Right renal pelvis (tissue), 4 donors: ENCODE results near the gene PRR7. TPM values are rescaled to one million over a fixed set of nuclear protein-coding genes. Genes with fewer than 3 reads are reported as not detected.

Experiments
- DNase-seq, 4 donors: peaks; one replicate each; pipeline ENCODE4 v3.0.0-alpha.2; 2013; ENCODE audit warnings: low read depth in 4 of 4, low spot score in 3 of 4, missing footprints in 1 of 4
- polyA plus RNA-seq, 4 donors: library from polyadenylated mRNA; unstranded; fragments of 120-200 nt; gene quantifications; one replicate each; pipeline ENCODE4 v1.2.1, GENCODE V29; 2013; ENCODE audit not compliant: insufficient read length in 4 of 4

The PRR7 gene
- polyA plus RNA-seq, 4 donors: 0.83 to 3.8 (median 1.2) TPM

DNA sequence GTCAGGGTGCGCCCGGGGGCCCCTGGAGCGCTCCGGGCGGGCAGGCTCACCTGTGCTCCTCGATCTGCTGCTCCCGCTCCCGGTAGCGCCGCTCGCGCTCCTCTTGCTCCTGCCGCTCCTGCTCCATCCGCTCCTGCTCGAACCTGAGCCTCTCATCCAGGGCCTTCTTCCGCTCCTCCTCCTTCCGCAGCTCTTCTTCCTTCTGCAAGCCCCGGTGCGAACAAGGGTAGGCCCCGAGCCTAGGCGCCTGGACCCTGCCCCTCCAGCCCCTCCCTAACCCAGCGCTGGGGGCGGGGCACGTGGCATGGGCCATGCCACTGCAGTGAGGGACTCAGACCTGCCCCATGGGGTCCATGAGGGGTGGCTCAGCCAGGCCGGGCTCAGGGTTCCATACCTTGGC lies 20.2 kb downstream of the PRR7 start:
- DNase-seq: no peak

DNA sequence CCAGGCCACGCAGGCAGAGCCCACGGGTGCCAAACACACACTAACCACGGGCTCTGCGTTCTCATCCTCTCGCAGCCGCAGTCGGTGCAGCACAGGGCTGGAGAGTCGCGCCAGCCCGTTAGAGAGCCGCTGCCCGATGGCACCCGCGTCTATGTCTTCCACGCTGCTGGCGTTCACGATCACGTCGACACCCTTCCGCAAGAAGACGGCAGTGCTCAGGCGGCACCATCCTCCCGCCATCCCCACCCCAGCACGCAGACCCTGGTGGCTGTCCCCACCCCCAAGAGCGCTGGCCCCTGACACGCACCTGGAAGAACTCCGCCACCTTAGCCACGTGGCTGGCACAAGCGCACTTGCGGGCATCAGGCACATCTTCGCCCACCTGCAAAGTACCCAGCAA lies 20.8 kb downstream of the PRR7 start:
- DNase-seq: no peak

DNA sequence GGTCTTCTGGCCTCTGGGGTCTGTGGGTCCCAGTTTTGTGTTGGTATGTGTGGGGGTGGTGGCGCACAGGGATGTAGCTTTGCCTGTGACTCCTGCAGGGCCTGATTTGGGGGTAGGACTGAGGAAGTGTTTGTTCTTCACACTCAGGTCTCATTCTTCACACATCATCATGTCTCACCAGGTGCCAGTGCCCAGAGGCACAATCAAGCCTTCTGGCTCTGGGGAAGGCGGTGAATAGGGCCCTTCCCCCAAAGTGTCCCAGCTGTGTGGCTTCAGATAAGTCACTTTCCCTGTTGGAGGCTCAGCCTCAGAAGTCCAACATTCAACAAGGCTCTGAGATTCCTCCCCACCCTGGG lies 21.7 kb downstream of the PRR7 start:
- DNase-seq: no peak

DNA sequence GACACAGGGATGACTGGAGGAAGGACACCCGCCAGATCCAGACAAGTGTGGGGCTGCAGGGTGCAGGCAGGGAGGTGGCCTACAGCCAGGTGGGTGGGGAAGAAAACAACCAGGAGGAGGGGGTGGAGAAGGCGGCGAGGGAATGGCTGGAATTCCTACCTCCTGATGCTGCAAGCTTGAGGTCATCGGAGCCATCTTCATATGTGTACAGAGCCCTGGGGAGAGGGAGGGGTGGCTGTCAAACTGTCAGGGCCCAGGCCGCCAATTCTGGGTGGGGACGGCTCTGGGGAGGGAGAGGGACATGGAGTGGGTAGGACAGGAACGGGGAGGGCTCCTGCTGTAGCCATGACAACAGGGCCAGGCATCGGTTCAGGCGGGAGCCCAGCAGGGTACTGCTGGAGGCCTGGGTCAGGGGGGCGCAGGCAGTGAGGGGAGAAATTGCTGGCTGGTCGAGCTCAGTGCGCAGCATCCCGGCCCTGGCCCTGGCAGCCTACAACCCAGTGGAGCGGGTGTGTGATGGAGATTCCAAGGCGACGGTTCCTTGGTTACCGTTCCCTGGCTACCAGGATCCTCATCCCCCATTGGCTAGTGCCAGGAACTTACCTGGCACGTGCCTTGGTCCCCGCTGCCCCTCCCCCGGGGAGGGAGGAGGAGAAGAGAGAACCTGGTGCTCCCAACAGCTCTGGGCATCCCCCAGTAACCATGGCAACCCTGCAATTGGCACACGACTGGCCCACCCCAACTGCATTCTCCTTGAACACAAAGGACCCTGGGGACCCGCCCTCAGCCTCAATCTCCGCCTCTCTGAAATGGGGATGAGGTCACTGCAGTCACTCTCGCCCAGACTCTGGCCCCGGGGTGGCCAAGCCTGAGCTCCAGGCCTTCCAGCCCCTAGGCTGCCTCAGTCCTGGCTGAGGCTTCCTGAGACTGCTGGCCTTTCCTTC lies 22.3 kb downstream of the PRR7 start:
- DNase-seq: no peak

DNA sequence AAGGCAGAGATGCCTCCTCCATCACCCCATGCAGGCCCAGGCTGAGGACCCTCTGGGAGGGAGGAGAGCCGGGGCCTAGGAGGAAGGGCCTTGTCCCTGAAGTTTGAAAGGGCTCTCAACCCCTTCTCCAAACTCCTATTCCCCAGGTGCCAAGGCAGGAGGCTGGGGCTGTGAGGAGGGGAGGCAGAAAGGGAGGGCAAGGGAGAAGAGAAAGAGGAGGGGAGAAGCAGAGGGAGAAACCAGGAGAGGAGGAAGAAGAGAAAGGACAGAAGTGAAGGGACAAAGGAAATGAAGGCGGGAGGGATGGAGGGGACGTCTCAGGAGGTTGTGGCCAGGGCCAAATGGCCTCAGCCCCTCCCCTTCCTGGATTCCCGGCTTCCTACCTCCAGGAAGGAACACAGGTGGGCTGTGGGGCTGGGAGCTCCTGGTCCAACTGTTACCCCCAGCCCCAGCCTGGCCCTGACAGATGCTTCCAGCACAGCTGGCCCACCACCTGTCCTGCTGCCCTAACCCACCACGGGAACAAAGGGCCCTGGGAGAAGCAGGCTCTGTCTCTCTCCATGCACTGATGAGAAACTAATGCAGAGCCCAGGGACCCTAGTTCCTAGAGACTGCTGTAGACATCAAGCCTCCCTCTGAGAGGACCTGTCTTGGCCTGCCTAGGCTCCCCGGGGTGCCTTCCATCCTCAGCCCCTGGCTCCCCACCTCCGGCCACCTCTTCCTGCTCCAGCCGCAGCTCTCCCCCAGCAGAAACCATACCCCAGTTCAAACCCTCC lies 23.3 kb downstream of the PRR7 start:
- no peak for DNase-seq

DNA sequence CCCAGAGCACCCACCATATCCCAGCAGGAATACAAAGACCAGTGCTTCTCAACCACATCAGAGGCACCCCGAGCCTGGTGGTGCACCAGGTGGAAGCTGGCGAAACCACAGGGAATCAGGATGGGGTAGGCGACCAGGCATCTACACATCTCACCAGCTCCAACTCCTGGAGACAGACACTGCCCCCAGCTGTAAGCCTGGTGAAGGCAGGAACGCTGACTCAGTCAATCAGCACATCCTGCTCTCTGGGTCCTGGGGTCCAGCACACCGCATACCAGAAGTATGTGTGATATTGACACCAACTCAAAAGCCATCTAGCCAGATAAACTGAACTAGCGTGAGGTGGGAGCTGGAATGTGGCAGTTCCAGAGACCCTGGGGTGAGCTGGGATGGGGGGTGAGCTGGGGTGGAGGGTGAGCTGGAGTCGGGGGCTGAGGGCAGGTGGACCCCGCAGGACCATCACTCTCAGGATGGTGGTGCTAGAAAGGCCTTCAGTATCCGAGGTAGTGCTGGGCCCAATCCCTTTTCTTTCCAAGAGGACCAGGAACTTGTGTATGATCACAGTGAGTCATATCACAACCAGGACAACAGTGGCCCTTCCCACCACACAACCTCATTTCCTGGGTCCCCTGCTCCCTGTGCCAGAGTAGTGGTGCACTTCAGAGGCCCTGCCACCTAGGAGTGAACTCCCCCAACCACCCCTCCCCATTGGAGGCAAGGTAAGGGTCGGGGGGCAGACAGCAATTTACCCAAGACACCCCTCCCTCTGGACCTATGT lies 24.3 kb downstream of the PRR7 start:
- no peak for DNase-seq

DNA sequence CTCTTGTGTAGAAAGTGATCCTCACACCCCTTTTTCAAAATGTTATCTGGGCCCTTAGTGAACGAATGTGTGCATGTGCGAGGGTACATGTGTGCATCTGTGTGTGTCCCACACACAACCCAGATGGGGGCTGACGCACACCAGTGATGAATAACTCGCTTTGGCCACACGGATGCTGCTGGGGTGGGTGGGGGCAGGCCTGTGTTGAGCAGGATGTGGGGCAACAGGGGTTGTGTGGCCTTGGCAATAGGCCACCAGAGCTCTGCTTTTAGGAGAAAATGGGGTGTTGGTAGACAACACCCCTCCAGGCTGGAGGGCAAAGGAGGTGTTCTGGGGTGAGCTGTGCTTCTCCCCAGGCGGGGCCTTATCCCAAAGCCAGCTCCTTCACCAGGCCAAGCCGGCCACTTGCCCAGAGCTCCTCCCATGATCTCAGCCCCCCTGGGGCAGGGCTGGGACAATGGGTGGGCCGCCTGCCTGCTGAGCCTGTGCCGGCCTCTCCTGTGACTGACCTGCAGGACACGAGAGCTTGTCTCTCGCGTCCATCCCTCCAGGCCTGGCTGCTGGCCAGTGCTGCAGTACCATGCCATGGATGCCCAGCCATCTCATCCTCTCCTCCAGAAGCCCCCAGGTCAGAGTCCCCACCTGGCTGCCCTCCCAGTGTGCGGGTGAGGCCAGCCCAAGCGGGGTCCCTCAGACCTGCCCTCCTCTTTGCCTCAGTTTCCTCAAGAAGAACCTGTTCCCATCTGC lies 25.2 kb downstream of the PRR7 start:
- no peak for DNase-seq

DNA sequence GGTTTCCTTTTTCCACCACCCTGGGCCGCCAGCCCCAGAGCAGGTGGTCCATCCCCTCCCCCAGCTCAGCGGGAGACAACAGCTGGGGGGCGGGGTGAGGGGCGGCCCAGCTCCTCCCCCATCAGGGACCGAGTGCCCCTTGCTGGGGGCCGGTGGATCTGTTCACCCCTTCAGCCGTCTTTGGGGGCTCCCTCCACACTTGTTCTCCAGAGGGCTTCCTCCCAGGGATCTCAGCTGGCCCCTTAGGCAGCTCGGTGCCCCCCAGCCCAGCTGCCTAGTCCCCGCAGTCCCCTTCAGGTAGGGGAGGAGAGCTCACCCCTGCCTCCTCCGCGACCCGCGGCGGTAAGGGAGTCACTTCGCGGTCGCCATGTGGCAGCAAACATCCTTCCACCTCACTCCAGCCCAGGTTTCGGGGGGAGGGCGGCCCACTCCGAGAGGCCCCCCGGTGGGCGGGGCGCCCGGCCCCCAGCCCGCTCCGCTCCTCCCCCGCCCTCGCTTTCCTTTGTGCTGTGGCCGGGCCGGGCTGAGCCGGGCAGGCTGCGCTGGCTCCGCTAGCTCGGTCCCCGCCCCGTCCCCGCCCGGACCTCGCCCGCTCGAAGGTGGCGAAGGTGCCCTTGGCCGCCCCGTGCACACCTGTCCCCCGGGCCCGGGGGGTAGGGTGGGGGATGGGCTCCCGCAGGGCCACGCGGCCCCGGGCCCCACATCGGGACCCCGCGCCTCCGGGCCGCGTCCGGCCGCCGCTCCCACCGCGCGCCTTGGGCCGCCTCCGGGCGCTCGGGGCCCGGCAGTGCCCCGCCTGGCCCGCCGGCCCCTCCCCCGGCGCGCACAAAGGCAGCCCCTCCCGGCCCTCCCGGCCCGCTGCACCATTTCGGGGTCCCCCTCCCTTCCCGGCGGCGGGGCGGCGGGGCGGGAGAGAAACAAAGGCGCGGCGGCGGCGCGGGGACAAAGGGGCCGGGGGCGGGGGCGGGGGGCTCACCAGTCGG lies 26.1 kb downstream of the PRR7 start:
- DNase-seq: no peak

DNA sequence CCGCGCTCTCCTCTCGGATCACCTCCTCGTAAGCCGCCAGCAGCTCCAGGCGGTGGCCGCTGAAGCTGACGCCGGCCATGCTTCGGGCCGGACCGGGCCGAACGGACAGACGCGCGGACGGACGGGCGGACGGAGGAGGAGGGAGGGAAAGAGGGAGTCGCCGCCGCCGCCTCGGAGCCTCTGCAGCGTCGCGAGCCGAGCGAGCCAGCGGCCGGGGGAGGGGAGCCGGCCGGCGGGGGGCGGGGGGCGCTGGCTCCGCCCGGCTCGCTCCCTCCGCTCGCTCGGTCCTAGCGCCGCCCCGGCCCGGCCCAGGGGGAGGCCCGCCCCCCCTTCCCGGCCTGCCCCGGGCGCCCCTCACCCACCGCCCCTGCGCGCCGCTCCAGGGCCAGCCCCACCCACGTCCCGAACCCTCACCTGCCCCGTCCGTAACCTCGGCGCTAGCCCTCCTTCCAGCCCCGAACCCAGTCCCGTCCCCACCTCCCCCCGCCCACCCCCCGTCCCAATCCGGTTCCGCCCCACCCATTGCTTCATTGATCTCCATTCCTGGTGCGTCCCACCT lies 26.9 kb downstream of the PRR7 start, which contains the start of gene DBN1:
TSS of gene DBN1 (minus strand) at position 192 of the 559 bp plus-strand sequence. CDS start at position 79, 113 bp downstream.
- peak in 1 of 4 donors; percentile 58 for DNase-seq

DNA sequence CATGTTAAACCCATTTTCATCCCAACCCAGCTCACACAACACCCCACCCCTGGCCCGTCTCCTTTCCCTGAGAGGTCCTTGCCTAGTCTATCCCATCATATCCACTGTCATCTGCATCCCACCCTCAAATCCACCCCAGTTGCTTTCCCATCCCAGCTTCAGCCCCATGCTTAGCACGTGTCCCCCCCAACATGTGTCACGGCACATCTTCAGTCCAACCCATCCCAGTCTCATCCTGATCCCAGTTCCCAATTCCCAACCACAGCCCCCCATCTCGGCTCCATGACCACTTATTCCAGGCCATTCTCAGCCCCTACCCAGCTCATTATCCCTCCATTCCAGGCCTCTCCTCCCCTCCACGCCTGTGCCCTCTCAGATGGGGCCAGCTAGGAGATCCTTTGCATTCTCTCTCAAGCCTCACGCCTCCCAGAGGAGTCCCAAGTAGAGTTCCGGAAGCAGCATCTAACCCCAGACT lies 27.4 kb downstream of the PRR7 start:
- DNase-seq: no peak

DNA sequence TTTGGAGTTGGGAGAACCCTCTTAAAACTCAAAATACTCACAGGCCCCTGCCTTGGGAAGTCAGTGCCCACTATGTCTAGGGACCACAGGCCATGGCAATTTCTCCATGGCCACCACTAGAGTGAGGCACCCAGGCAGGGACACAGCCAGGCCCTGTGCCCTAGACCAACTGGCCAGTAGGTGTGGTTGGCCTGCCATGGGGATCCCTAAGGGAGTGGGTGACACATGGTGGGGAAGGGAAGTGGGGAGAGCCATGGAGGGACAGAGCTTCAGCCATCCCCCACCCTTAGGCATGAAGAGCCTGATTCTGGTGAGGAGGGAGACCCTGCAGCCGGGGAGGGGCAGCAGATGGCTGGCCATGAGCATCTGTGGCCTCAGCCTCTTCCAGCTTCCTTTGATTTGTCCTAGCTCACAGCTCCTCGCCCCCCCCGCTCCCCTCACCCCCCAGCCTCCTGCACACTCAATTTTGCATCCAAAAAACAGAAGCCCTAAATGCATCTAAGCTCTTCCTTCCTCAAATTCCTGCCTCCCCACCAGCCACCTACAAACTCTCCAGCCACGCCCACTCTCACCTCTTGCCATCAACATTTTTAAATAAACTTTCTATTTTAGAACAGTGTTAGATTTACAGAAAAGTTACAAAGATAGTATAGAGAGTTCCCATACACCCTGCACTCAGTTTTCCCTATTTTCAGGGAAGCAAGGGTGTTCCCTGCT lies 28.4 kb downstream of the PRR7 start:
- DNase-seq: no peak

DNA sequence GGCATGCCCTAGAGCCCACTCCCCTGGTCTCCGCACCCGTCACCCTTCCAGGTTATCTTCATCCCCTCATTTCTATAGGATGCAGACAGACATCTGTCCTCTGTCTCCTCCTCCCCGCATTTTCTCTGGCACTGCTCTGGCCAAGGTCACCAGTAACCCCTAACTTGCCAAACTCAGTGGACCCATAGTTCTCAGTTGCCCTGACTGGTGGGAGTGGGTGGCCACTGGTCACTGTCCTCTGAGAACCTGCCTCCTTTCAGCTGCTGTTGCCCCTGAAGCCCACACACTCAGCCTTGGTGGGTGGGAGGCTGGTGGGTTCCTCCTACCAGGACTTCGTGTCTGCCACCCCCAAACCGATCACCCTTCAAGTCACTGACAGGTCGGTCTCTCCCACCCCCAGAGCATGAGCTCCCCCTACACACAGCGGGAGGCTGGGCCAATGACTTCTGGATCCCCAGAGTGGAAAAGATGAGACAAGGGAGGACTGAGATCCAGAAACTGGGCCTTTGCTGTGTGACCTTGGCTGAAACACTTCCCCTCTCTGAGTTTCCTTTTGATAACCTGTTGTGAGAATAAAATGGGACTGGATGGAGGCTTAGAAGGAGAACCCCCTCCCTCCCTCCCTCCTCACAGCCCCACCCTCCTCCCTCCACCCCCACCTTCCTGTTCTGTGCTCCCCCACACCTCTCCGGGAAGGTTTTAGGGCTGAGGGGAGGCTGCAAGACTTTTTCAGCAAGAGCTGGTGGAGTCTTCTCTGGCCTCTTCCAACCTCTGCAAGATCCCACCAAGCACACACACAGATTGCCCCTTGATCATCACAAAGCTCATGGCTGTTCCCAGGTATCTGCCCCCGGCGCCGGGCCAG lies 29.2 kb downstream of the PRR7 start:
- no peak for DNase-seq

DNA sequence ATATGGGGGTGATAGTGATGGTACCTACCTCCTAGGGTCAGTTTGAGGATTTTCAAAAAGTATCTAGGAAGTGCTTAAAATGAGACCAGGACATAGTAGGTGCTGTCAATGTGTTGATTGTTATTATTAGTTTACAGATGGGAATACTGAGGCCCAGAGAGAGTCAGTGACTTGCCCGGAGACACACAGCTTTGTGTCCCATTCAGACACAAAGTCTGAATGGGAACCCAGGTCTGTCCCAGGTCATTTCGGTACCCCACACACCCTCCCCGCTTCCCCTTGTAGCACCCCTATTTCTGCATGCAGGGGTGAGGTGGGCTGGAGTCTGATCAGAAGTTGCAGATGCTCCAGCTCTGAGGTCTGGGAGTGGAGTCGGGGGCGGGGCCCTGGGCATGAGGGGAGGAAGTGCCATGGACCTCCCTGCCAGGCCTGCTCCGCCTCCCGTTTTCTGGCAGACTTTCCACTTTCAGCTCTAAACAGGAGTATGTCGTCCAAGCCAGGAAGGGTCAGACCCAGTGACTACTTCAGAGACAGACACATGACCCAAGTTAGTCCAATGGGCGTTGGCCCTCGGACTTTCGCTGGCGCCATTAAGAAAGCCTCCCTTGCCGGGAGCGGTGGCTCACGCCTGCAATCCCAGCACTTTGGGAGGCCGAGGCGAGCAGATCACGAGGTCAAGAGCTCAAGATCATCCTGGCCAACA lies 30.1 kb downstream of the PRR7 start:
- DNase-seq: no peak

DNA sequence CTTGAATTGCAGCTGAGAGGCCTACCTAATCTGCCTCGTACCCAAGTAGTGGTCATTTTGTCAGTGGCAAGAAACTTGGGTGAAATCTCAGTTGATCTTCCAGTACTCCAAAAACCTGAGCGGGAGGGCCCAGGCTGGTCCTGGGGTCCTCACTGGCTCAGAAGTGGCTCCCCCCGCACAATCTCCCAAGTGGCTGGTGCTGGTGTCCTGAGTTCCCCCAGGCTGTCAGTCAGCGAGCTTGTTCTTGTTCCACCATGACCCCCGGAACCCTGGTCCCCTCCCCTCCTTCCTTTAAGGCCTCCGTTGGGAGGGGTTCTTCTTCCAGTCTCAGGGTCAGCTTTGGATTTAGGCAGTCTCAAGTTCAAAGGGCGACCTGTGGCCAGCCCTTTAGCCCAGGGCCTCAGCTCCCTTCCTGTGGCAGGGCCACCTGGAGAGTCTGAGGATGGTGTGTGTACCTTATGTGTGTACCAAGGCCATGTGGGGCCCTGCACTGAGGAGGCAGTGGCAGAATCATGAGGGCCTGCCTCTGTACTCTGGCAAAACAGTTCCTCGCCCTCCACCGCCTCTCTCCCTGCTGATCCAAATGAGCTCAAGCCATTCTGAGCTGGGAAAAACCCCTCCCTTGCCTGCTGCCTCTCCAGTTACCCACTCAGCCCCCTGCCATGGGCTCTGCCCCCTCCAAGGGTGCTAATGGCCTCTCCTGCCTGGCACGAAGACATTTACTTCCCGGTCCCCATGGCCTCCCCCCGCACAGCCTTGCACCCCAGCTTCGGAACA lies 31.3 kb downstream of the PRR7 start:
- DNase-seq: no peak
